HG03354 (cell line): ENCODE data around the gene DPEP2.
"Not testable (repeated sequence)": the region's sequence is repeated elsewhere in the genome, so short reads cannot be mapped to it uniquely, and the experiment has no call there.

Source experiments
- ATAC-seq: cut with Tn5 transposase; IDR thresholded peaks from one replicate; pipeline ENCODE4 v1.9.1; 2021; ENCODE audit warnings: mild to moderate bottlenecking; ENCODE audit not compliant: unreplicated experiment, poor library complexity, severe bottlenecking

Gene DPEP2, protein sequence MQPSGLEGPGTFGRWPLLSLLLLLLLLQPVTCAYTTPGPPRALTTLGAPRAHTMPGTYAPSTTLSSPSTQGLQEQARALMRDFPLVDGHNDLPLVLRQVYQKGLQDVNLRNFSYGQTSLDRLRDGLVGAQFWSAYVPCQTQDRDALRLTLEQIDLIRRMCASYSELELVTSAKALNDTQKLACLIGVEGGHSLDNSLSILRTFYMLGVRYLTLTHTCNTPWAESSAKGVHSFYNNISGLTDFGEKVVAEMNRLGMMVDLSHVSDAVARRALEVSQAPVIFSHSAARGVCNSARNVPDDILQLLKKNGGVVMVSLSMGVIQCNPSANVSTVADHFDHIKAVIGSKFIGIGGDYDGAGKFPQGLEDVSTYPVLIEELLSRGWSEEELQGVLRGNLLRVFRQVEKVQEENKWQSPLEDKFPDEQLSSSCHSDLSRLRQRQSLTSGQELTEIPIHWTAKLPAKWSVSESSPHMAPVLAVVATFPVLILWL

DNA sequence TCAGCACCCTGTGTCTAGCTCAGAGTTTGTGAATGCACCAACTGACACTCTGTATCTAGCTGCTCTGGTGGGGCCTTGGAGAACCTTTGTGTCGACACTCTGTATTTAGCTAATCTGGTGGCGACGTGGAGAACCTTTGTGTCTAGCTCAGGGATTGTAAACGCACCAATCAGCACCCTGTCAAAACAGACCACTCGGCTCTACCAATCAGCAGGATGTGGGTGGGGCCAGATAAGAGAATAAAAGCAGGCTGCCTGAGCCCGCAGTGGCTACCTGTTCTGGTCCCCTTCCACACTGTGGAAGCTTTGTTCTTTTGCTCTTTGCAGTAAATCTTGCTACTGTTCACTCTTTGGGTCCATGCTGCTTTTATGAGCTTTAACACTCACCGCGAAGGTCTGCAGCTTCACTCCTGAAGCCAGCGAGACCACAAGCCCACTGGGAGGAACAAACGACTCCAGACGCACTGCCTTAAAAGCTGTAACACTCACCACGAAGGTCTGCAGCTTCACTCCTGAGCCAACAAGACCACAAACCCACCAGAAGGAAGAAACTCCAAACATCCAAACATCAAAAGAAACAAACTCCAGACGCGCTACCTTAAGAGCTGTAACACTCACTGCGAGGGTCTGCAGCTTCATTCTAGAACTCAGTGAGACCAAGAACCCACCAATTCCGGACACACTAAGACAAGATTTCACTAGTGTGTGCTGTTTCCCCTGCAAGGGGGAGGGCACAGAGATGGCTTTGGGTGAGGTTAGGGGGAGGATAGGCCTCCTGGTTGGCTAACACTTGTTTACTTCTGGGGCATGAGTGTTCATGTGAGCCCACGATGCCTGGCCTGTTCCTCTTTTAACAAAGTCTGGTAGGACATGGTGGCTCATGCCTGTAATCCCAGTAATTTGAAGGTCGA is at the start of gene DPEP2:
DPEP2 (minus strand) TSS at position 706 of the 910 bp plus-strand sequence. CDS start 6,272 bp downstream, outside the sequence.
- not testable (repeated sequence) for ATAC-seq

DNA sequence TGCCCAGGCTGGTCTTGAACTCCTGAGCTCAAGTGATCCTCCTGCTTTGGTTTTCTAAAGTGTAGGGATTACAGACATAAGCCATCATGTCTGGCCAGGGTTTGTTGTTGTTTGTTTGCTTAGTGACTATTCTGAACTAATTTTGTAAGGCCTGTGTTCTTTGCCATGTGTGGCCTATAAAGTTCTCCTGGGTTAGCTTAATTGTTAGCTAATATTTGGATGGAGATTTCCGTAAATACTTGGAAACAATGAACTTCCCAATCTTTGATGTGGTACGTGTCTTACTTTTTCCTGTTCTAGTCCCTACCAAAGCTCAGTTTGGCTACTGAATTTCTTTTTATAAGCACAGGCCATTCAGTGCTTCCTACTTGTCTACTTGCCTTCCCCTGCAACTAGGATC is 48.7 kb upstream of the DPEP2 start:
- ATAC-seq, result no peak

DNA sequence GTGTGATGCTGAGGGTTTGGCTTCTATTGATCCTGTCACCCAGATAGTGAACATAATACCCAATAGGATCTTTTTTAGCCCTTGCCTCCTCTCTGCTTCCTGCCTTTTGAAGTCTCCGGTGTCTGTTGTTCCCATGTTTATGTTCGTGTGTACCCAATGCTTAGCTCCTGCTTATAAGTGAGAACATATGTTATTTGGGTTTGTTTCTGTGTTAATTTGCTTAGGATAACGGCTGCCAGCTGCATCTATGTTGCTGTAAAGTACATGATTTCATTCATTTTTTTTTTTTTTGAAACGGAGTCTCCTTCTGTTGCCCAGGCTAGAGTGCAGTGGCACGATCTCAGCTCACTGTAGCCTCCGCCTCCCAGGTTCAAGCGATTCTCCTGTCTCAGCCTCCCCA is 46.8 kb upstream of the DPEP2 start:
- ATAC-seq, result no peak

DNA sequence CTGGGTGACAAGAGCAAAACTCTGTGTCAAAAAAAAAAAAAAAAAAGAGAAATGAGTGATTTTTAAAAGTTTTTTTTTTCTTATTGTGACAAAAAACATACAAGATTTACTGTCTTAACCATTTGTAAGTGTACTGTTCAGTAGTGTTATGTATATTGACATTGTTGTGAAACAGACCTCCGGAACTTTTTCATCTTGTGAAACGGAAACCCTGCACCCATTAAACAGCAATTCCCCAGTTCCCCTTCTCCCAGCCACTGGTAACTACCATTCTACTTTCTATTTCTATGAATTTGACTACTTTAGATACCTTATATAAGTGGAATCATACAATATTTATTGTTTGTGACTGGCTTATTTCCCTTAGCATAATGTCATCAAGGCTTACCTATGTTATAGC is 42.5 kb upstream of the DPEP2 start:
- ATAC-seq, result no peak

DNA sequence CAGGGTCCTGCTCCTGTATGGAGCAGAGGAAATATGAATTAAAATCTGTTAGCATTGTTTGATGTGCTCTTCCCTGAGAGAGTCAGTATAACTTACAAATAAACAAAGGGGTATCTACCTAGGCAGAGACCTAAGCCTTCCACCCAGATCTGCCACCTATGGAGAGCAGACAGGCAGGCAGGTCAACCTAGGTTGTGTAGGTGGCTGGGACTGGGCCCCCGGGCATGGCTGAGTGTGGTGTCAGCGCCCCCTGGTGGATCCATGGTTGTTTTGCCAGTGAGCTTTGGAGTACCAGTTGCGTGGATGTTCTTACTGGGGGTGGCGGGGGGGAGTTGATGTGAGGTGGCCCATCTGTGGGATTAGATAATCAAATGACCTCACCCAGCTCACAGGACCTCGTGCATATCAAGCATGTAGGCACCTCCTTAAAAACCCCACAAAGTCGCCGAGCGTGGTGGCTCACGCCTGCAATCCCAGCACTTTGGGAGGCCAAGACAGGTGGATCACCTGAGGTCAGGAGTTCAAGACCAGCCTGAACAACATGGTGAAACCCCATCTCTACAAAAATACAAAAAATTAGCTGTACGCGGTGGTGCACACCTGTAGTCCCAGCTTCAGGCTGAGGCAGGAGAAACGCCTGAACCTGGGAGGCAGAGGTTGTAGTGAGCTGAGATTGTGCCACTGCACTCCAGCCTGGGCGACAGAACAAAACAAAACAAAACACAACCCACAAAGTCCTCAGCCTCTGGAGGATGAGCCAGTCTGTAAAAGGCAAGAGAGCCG is 41.4 kb upstream of the DPEP2 start:
- peak; percentile 80 for ATAC-seq

DNA sequence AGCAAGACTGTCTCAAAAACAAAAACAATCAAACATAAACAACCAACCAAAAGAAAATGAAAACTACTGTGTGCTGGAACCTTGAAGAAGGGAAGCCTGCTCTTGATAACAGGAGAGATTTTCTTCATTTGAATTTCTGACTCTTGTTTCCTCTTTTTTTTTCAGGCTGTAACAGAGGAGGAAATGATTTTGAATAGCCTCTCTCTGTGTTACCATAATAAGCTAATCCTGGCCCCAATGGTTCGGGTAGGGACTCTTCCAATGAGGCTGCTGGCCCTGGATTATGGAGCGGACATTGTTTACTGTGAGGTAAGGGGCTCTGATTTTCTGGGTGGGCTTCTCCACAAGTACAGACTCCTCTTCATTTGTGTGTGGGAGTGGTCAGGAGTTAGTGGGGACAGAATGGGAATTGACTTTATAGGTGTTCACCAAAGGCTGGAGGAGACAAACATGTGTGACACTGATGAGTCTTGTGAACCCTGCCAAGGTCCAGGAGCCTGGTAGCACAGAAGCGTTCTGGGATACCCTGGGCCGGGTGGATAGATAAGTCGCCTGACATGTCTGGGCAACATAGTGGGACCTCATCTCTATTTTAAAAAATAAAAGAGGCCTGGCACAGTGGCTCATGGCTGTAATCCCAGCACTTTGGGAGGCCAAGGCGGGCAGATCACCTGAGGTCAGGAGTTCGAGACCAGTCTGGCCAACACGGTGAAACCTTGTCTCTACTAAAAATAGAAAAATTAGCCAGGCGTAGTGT is 38.7 kb upstream of the DPEP2 start:
- peak; percentile 33 for ATAC-seq

DNA sequence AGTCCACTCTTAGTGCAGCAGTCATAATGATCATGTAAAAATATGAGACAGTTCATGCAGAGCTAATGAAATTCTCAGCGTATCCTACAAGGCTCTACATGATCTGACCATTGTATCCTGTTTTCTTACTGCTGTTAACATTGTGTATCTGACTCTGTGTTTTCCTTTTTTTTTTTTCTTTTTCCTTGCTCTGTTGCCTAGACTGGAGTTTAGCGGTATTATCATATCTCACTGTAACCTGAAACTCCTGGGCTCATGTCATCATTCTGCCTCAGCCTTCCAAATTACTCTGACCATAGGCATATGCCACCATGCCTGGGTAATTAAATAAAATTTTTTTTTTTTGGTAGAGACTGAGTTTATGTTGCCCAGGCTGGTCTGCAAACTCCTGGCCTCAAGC is 35.9 kb upstream of the DPEP2 start:
- no peak for ATAC-seq

DNA sequence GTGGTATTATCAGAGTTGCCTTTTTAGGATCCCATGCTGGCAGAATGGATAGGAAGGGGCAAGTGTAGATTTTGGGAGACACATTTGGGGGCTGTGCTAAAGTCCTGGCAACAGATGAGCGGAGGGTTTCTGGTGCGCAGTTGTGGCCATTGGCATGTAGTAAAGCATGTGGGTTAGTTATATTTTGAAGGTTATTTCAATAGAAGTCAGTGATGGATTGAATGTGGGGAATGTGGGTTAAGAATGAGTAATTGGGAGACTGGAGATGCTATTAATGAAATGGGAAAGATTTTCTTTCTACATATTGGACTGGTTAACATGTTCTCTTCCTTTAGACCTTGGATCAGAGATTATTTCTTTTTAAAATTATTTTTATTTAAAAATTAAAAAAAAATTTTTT is 33.8 kb upstream of the DPEP2 start:
- ATAC-seq, result no peak

DNA sequence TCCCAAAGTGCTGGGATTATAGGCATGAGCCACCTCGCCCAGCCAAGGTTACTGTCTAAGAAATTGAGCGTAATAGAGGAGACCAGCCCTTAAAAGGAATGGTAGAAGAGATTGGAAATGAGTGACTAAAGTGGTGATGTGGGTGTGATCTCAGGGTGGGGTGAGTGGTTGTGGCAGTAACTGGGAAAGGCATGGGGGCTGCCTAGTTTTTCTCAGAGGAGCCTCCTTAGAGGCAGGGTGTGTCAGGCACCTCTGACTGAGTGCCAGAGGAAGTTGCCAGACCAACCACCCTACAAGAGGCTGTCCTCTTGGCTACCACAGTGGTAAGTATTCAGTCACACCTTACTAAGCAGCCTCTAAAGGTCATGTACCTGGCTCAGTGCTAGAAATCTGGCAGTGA is 32.7 kb upstream of the DPEP2 start:
- ATAC-seq, result no peak

DNA sequence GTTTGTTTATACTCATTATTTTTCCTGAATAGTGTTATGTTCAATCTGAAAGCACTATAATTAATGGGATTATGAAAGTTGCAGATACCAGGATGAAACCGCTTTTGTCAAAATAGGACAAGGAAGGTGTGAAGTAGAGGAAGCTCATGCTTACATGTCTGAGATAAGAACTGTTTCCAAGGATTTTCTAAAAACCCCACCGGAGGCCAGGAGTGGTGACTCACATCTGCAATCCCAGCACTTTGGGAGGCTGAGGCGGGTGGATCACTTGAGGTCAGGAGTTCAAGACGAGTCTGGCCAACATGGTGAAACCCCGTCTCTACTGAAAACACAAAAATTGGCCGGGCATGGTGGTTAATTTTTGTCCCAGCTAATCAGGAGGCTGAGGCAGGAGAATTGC is 30.8 kb upstream of the DPEP2 start:
- not testable (repeated sequence) for ATAC-seq

DNA sequence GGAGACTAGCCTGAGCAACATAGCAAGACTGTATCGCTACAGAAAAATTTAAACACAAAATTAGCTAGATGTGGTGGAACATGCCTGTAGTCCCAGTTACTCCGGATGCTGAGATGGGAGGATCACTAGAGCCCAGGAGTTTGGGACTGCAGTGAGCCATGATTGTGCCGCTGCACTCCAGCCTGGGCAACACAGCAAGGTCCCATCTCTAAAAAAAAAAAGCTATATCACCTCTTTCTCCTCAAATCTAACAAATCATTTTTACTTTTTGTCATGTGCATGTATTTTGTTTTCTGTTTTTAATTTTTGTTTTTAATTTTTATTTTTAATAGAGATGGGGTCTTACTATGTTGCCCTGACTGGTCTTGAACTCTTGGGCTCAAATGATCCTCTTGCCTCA is 29.7 kb upstream of the DPEP2 start:
- ATAC-seq, result no peak

DNA sequence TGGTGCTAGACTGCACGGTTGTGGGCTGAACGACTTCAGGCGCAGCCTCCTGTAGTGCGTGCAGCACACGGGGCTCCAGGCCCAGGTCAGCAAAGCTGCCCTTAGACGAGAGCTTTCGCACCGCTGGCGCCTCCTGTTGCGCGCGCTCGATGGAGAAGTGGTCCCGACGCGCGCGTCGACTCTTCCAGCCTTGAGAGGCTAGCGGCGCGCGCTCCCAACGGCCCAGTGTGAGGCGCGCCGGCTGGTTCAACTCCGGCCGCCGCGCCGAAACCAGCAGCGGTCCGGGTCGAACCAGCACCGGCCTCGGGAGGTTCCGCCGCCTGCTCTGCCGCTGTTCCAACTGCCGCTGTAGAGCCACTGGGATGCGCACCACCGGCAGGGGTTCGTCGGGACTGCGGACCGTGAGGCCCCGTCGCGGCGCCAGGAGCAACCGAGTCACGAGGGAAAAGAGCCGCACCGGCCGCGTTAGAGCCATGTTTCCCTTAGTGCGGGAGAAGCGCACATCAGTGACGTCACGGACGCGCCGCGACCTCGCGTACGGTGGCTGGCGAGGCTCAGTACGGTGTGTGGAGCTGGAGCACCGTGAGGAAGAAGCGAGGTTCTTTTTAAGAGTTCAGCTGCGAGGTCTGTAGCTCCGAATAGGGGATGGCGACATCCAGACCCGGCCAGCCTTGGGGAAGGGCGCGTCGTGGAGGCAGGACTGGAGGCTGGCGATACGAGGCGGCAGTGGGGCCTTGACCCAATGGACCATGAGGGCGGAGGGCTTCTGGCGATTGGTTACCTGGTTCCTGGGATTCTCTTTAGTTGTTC is 23.6 kb upstream of the DPEP2 start, which contains the start of the genes DDX28 and DUS2:
DDX28 (minus strand) TSS at position 505 of the 810 bp plus-strand sequence; CDS start at position 475, 30 bp downstream.
DUS2 (plus strand) TSS at position 557 of the 810 bp plus-strand sequence. CDS start 14,740 bp downstream, outside the sequence.
- ATAC-seq, result peak; percentile 84

DNA sequence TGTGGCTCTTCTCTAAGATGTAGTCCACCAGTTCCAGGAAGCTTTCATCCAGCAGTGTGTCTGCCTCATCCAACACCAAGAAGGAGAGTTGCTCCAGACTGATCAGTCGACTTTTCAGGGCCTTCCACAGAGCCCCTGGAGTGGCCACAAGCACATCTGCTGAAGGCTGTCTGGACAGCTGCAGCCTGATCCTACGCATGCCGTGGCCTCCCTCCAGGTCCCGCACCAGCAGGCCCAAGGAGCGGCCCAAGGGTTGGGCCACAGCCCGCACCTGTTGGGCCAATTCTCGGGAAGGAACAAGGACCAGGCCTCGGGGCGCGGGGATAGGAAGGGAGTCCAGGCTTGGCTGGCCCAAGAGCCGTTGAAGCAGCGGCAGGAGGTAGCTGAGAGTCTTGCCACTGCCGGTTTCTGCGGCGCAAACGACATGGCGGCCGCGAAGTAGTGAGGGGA is 23.0 kb upstream of the DPEP2 start:
- ATAC-seq, result no peak

DNA sequence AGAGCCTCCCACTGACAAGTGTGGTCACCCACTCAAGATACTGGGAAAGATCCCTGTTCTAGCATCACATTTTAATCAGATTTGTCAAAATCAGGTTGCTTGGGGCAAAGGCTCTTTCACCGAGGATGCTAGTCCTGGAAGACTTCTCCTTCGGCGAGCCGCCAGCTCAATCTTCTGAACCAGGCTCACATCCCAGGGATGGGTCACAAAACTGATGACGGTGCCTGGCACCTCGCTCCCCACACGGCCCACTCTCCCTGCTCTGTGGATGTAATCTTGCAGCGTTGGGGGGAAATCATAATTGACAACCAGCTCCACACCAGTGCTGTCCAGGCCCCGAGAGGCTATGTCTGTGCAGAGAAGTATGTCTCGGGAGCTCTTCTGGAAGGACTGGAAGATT is 22.2 kb upstream of the DPEP2 start:
- ATAC-seq, result no peak

DNA sequence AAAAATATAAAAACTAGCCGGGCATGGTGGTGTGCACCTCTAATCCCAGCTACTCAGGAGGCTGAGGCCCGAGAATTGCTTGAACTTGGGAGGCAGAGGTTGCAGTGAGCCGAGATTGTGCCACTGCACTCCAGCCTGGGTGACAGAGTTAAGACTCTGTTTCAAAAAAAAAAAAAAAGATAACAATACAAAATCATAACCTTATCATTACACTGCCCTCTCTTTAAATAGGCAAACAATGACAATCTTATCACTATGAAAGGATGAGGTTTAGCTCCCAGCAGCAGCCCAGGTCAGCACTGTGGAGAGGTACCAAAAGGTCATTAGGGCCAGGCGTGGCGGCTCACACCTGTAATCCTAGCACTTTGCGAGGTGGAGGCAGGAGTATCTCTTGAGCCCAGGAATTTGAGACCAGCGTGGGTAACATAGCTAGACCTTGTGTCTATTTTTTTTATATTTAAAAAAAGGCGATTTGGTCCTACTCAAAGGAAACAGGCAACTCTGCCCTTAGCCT is 19.9 kb upstream of the DPEP2 start:
- ATAC-seq, result no peak

DNA sequence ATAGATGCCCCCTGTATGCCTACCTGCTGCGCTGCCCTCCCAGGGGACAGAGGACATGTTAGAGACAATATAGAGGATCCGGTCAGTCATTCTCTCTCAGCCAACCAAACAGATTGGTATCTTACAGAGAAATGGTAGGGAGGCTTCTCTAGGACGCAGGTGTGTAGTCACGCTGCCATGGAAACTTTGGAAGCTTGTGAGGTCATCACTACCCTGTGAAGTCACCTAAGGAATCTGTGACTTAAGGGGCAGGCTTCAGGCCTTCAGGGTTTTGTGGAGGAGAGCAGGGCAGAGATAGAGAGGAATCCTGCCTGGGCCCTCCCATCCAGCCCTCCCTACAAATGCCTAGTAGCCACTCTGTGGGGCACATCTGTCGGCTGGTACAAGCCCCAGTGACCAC is 16.4 kb upstream of the DPEP2 start, which contains the start of gene DPEP2NB:
DPEP2NB (minus strand) TSS at position 231 of the 400 bp plus-strand sequence; CDS start at position 90, 141 bp downstream.
- no peak for ATAC-seq

DNA sequence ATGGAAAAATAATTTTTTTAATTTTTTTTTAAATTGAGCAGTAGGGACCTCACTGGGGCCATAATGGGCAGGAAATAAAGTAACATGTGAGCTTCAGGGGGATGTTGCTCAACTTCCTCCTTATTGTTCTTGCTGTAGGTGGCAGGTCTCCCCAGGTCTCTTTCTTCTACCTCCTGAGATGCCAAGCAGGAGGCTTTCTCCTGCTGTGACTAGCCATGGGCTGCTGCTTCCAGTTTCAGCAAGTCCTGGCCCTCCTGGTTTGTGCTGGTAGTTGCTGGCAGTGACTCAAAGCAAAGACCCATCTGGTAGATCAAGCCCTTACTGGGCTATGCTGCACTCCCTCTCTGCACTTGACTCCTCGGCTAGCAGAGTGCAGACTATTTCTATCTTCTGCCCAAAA is 14.2 kb upstream of the DPEP2 start:
- no peak for ATAC-seq

DNA sequence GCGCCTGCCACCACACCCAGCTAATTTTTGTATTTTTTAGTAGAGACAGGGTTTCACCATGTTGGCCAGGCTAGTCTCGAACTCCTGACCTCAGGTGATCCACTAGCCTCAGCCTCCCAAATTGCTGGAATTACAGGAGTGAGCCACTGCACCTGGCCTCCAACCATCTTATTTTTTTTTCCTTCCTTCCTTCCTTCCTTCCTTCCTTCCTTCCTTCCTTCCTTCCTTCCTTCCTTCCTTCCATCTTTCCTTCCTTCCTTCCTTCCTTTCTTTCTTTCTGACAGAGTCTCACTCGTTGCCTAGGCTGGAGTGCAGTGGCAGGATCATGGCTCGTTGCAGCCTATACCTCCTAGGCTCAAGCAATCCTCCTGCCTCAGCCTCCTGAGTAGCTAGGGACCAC is 10.6 kb upstream of the DPEP2 start:
- ATAC-seq, result not testable (repeated sequence)
